ENCODE results near the gene IER5. TPM values are rescaled to one million over a fixed set of nuclear protein-coding genes. Genes with fewer than 3 reads are reported as not detected.

Gene IER5
- total and polyA plus RNA-seq, 9 of the 15 experiments (the other 6 are each of a cell fraction or from before 2014, with no cell fraction given), result 2.4 to 32.1 (median 12.0) TPM

GRCh38 chr1:181043025-181043888, 45.2 kb upstream of the IER5 start (continued):
- no peak for TF ChIP-seq USF1 (CRISPR knock-in tag; IDR thresholded peaks at IDR 0.05)
- 0 out of 2 replicates have a peak, but pooled peaks have one; percentile 27 for TF ChIP-seq MECOM (CRISPR knock-in tag; IDR thresholded peaks at IDR 0.05)
- TF ChIP-seq TEAD2 (tag; IDR thresholded peaks at IDR 0.05), result no peak
- peak; percentile 26; the same call in 1 of the 2 replicates for TF ChIP-seq FOXJ2 (tag; IDR thresholded peaks at IDR 0.05)
- TF ChIP-seq E4F1 (CRISPR knock-in tag; IDR thresholded peaks at IDR 0.05; ENCODE audit: borderline replicate concordance), result peak; percentile 47; the same call in 1 of the 2 replicates
- no peak for TF ChIP-seq ZFP91 (CRISPR knock-in tag; IDR thresholded peaks at IDR 0.05)
- peak; percentile 86 for TF ChIP-seq CEBPG (CRISPR knock-in tag; IDR thresholded peaks at IDR 0.05)
- TF ChIP-seq CEBPG (tag; conservative IDR thresholded peaks at IDR 0.05 in 1 of 2, IDR thresholded peaks at IDR 0.05 in 1 of 2), result peak; percentile 95 to 97
- TF ChIP-seq NCOR1 (IDR thresholded peaks at IDR 0.05), result no peak; the same call in 1 of the 2 replicates
- TF ChIP-seq ESRRA (IDR thresholded peaks at IDR 0.05; ENCODE audit: borderline replicate concordance, low read depth), result peak; percentile 70
- TF ChIP-seq RCOR1 (IDR thresholded peaks at IDR 0.05; ENCODE audit: borderline replicate concordance in 1 of 2, low read depth in 2 of 2, low read length in 2 of 2), result peak in 1 of 2 experiments; percentile 79; a peak in 1 of 4 replicates
- peak; percentile 19; the same call in 1 of the 2 replicates for TF ChIP-seq CBFA2T2 (conservative IDR thresholded peaks at IDR 0.05)
- TF ChIP-seq ID3 (CRISPR knock-in tag; IDR thresholded peaks at IDR 0.05), result no peak
- peak; percentile 97 for TF ChIP-seq ID3 (tag; IDR thresholded peaks at IDR 0.05)
- TF ChIP-seq E2F4 (CRISPR knock-in tag; IDR thresholded peaks at IDR 0.05; ENCODE audit: low read depth), result no peak
- peak; percentile 27; the same call in 1 of the 2 replicates for TF ChIP-seq NR2C1 (IDR thresholded peaks at IDR 0.05)
- no peak for TF ChIP-seq NR2C1 (tag; IDR thresholded peaks at IDR 0.05)
